ENCODE data around the gene DNAJC8.

The DNAJC8 gene

DNA sequence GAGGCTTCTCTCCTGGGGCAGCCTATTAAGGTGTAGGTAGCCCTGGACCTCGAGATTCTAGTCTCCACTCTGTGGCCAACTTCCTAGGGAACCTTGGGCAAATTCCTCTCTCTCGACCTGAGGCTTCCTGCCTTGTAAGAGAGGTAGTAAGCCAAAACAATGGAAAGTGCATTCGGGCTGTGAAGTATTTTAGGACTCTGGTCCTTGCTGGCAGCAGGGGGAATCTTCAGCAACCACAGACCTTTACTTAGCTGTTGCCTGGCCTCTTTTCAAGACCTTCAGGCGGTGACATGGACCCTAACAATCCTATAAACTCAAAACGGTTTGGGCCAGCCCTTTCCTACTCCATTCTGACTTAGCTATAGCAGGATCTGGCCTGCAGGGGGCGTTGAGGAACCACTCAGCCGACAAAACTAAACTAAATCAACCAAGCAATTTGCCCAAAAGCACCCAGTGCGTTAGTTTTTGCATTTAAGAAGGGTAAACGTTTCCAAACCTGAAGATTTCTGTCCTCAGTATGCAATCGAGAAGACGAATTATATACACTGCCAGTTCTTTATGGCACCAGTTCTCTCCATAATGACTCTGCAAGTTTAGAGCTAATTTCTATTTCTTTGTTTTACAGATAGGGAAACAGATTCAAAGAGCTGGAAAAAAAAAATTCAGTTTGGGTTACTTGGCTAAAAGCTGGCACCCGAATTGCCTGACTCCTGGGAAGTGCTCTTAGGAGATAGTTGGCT lies 15.6 kb upstream of the DNAJC8 start:
- ChIA-PET CTCF (interaction anchor here (0.5 to 3.0 kb wide), 56 partner anchors 10 to 629 kb away, joined by 3 to 42 read pairs (median 4); partner anchors contain the start of genes ATP5IF1, MED18 and SESN2), POLR2A (interaction anchor here (0.6 to 3.2 kb wide), 22 partner anchors 11 to 1093 kb away, joined by 3 to 59 read pairs (median 4); partner anchors contain the start of genes ATP5IF1, EYA3, MED18 and PHACTR4)
- Histone ChIP-seq H3K27ac (ENCODE audit: extremely low read depth, low read depth, low read length) (peak overlapping the region; percentile 44), H3K4me3 (ENCODE audit: low read depth, low read length) (peak overlapping the region; percentile 13), H3K4me1 (ENCODE audit: control insufficient read depth, insufficient read depth, low read length) (peaks cover 12% of the 10 kb centered on the region; the same call in 1 of the 2 replicates), H3K36me3 (ENCODE audit: control insufficient read depth in 2 of 2, insufficient read depth in 1 of 2, low read length in 2 of 2) (peaks cover 0 to 3% of the 10 kb centered on the region in 2 experiments; a peak in 1 of 3 replicates), H3K9me3 (ENCODE audit: control insufficient read depth, insufficient read depth, low read depth, low read length) (no peaks in the 10 kb centered on the region)
- TF ChIP-seq GLI4 (tag by site-specific recombination; IDR thresholded peaks at IDR 0.05) (no peak), ZNF121 (tag by site-specific recombination; IDR thresholded peaks at IDR 0.05) (peak; percentile 36; the same call in 1 of the 2 replicates), ZNF2 (tag by site-specific recombination; IDR thresholded peaks at IDR 0.05) (0 out of 2 replicates have a peak, but pooled peaks have one; percentile 35), ZBTB48 (tag by site-specific recombination; IDR thresholded peaks at IDR 0.05) (peak; percentile 86), ZSCAN30 (tag by site-specific recombination; IDR thresholded peaks at IDR 0.05) (peak; percentile 68; the same call in 1 of the 2 replicates), KLF10 (tag by site-specific recombination; IDR thresholded peaks at IDR 0.05) (0 out of 2 replicates have a peak, but pooled peaks have one; percentile 8), ZNF664 (tag by site-specific recombination; IDR thresholded peaks at IDR 0.05) (peak; percentile 62; the same call in 1 of the 2 replicates), TRIM28 (IDR thresholded peaks at IDR 0.05; ENCODE audit: borderline replicate concordance, low read length) (peak; percentile 36; the same call in 1 of the 2 replicates), ZNF521 (tag by site-specific recombination; IDR thresholded peaks at IDR 0.05) (no peak), GLIS2 (tag by site-specific recombination; IDR thresholded peaks at IDR 0.05) (no peak), ZNF654 (tag by site-specific recombination; IDR thresholded peaks at IDR 0.05; ENCODE audit: low read depth) (peak; percentile 81), ZNF660 (tag by site-specific recombination; IDR thresholded peaks at IDR 0.05) (peak; percentile 91), ZNF10 (tag by site-specific recombination; IDR thresholded peaks at IDR 0.05) (no peak), ZSCAN16 (tag by site-specific recombination; IDR thresholded peaks at IDR 0.05) (peak; percentile 44; the same call in 1 of the 2 replicates)
- TF ChIP-seq, protein P1, sequence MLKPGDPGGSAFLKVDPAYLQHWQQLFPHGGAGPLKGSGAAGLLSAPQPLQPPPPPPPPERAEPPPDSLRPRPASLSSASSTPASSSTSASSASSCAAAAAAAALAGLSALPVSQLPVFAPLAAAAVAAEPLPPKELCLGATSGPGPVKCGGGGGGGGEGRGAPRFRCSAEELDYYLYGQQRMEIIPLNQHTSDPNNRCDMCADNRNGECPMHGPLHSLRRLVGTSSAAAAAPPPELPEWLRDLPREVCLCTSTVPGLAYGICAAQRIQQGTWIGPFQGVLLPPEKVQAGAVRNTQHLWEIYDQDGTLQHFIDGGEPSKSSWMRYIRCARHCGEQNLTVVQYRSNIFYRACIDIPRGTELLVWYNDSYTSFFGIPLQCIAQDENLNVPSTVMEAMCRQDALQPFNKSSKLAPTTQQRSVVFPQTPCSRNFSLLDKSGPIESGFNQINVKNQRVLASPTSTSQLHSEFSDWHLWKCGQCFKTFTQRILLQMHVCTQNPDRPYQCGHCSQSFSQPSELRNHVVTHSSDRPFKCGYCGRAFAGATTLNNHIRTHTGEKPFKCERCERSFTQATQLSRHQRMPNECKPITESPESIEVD (tag by site-specific recombination; IDR thresholded peaks at IDR 0.05), result peak; percentile 71
- TF ChIP-seq, protein P2, sequence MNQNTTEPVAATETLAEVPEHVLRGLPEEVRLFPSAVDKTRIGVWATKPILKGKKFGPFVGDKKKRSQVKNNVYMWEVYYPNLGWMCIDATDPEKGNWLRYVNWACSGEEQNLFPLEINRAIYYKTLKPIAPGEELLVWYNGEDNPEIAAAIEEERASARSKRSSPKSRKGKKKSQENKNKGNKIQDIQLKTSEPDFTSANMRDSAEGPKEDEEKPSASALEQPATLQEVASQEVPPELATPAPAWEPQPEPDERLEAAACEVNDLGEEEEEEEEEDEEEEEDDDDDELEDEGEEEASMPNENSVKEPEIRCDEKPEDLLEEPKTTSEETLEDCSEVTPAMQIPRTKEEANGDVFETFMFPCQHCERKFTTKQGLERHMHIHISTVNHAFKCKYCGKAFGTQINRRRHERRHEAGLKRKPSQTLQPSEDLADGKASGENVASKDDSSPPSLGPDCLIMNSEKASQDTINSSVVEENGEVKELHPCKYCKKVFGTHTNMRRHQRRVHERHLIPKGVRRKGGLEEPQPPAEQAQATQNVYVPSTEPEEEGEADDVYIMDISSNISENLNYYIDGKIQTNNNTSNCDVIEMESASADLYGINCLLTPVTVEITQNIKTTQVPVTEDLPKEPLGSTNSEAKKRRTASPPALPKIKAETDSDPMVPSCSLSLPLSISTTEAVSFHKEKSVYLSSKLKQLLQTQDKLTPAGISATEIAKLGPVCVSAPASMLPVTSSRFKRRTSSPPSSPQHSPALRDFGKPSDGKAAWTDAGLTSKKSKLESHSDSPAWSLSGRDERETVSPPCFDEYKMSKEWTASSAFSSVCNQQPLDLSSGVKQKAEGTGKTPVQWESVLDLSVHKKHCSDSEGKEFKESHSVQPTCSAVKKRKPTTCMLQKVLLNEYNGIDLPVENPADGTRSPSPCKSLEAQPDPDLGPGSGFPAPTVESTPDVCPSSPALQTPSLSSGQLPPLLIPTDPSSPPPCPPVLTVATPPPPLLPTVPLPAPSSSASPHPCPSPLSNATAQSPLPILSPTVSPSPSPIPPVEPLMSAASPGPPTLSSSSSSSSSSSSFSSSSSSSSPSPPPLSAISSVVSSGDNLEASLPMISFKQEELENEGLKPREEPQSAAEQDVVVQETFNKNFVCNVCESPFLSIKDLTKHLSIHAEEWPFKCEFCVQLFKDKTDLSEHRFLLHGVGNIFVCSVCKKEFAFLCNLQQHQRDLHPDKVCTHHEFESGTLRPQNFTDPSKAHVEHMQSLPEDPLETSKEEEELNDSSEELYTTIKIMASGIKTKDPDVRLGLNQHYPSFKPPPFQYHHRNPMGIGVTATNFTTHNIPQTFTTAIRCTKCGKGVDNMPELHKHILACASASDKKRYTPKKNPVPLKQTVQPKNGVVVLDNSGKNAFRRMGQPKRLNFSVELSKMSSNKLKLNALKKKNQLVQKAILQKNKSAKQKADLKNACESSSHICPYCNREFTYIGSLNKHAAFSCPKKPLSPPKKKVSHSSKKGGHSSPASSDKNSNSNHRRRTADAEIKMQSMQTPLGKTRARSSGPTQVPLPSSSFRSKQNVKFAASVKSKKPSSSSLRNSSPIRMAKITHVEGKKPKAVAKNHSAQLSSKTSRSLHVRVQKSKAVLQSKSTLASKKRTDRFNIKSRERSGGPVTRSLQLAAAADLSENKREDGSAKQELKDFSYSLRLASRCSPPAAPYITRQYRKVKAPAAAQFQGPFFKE (tag by site-specific recombination; IDR thresholded peaks at IDR 0.05; ENCODE audit: borderline replicate concordance), result no peak
- TF ChIP-seq, protein P3, sequence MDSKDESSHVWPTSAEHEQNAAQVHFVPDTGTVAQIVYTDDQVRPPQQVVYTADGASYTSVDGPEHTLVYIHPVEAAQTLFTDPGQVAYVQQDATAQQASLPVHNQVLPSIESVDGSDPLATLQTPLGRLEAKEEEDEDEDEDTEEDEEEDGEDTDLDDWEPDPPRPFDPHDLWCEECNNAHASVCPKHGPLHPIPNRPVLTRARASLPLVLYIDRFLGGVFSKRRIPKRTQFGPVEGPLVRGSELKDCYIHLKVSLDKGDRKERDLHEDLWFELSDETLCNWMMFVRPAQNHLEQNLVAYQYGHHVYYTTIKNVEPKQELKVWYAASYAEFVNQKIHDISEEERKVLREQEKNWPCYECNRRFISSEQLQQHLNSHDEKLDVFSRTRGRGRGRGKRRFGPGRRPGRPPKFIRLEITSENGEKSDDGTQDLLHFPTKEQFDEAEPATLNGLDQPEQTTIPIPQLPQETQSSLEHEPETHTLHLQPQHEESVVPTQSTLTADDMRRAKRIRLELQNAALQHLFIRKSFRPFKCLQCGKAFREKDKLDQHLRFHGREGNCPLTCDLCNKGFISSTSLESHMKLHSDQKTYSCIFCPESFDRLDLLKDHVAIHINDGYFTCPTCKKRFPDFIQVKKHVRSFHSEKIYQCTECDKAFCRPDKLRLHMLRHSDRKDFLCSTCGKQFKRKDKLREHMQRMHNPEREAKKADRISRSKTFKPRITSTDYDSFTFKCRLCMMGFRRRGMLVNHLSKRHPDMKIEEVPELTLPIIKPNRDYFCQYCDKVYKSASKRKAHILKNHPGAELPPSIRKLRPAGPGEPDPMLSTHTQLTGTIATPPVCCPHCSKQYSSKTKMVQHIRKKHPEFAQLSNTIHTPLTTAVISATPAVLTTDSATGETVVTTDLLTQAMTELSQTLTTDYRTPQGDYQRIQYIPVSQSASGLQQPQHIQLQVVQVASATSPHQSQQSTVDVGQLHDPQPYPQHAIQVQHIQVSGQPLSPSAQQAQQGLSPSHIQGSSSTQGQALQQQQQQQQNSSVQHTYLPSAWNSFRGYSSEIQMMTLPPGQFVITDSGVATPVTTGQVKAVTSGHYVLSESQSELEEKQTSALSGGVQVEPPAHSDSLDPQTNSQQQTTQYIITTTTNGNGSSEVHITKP (tag by site-specific recombination; IDR thresholded peaks at IDR 0.05), result 0 out of 2 replicates have a peak, but pooled peaks have one; percentile 18
- TF ChIP-seq, protein P4, sequence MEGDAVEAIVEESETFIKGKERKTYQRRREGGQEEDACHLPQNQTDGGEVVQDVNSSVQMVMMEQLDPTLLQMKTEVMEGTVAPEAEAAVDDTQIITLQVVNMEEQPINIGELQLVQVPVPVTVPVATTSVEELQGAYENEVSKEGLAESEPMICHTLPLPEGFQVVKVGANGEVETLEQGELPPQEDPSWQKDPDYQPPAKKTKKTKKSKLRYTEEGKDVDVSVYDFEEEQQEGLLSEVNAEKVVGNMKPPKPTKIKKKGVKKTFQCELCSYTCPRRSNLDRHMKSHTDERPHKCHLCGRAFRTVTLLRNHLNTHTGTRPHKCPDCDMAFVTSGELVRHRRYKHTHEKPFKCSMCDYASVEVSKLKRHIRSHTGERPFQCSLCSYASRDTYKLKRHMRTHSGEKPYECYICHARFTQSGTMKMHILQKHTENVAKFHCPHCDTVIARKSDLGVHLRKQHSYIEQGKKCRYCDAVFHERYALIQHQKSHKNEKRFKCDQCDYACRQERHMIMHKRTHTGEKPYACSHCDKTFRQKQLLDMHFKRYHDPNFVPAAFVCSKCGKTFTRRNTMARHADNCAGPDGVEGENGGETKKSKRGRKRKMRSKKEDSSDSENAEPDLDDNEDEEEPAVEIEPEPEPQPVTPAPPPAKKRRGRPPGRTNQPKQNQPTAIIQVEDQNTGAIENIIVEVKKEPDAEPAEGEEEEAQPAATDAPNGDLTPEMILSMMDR (tag by site-specific recombination; IDR thresholded peaks at IDR 0.05), result peak; percentile 63
- TF ChIP-seq, protein P5, sequence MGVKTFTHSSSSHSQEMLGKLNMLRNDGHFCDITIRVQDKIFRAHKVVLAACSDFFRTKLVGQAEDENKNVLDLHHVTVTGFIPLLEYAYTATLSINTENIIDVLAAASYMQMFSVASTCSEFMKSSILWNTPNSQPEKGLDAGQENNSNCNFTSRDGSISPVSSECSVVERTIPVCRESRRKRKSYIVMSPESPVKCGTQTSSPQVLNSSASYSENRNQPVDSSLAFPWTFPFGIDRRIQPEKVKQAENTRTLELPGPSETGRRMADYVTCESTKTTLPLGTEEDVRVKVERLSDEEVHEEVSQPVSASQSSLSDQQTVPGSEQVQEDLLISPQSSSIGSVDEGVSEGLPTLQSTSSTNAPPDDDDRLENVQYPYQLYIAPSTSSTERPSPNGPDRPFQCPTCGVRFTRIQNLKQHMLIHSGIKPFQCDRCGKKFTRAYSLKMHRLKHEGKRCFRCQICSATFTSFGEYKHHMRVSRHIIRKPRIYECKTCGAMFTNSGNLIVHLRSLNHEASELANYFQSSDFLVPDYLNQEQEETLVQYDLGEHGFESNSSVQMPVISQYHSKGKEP (tag by site-specific recombination; IDR thresholded peaks at IDR 0.05), result 0 out of 2 replicates have a peak, but pooled peaks have one; percentile 40
- TF ChIP-seq, protein P6, sequence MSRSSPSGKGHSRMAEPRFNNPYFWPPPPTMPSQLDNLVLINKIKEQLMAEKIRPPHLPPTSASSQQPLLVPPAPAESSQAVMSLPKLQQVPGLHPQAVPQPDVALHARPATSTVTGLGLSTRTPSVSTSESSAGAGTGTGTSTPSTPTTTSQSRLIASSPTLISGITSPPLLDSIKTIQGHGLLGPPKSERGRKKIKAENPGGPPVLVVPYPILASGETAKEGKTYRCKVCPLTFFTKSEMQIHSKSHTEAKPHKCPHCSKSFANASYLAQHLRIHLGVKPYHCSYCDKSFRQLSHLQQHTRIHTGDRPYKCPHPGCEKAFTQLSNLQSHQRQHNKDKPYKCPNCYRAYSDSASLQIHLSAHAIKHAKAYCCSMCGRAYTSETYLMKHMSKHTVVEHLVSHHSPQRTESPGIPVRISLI (tag by site-specific recombination; IDR thresholded peaks at IDR 0.05), result peak; percentile 83
